Vagina (tissue), 2 donors: ENCODE data around the gene PAPSS1. TPM values are rescaled to one million over a fixed set of nuclear protein-coding genes. Genes with fewer than 3 reads are reported as not detected.

ENCODE experiments used
- DNase-seq, 2 donors: peaks; one replicate each; pipeline ENCODE4 v3.0.0-alpha.2; 2017; ENCODE audit errors: extremely low spot score in 2 of 2
- H3K27ac ChIP-seq: fragments of 200-600 bp; sonication (generic); one replicate; pipeline ENCODE4 v1.5.1; 2019
- H3K27me3 ChIP-seq: fragments of 200-600 bp; sonication (generic); one replicate; pipeline ENCODE4 v1.5.1; 2019
- H3K36me3 ChIP-seq, 2 donors: fragments of 200-600 bp; sonication (generic); one replicate each; pipeline ENCODE4 v1.5.1; 2017 to 2019
- H3K4me1 ChIP-seq: fragments of 200-600 bp; sonication (generic); one replicate; pipeline ENCODE4 v1.5.1; 2019
- H3K4me3 ChIP-seq, 2 donors: fragments of 200-600 bp; sonication (generic); 1 replicate in 1 of 2; 2 replicates in 1 of 2; pipeline ENCODE4 v1.5.1; 2016 to 2019
- H3K9me3 ChIP-seq: fragments of 200-600 bp; sonication (generic); one replicate; pipeline ENCODE4 v1.5.1; 2019
- CTCF ChIP-seq, 3 experiments: fragments of 450-650 bp in 2 of 3; fragments of 200-600 bp in 1 of 3; sonication (generic) in 1 of 3; IDR thresholded peaks; one replicate each; pipeline ENCODE4 v1.5.1; 2017 to 2019; ENCODE audit warnings: antibody characterized with exemption in 3 of 3, mild to moderate bottlenecking in 2 of 3, moderate library complexity in 2 of 3
- POLR2A ChIP-seq, 2 donors: fragments of 450-650 bp; IDR thresholded peaks; one replicate each; pipeline ENCODE4 v1.6.1; 2017; ENCODE audit warnings: antibody characterized with exemption in 2 of 2, mild to moderate bottlenecking in 2 of 2, moderate library complexity in 2 of 2
- POLR2AphosphoS5 ChIP-seq, 2 donors: sonication (generic); formaldehyde crosslinking; IDR thresholded peaks; one replicate each; pipeline ENCODE4 v1.9.0; 2017; ENCODE audit warnings: antibody characterized with exemption in 2 of 2, mild to moderate bottlenecking in 2 of 2, low read depth in 1 of 2; ENCODE audit not compliant: insufficient read depth in 1 of 2
- intact Hi-C: fragments of 100-400 bp; cut with DNase I; formaldehyde crosslinking; loops from one replicate; pipeline ENCODE4 v1.15.1; 2023
- total RNA-seq: library from RNA; depleted of rRNA; stranded (reverse); fragments of >200 nt; gene quantifications from one replicate; pipeline ENCODE4 v1.2.3, GENCODE V29; 2016

PAPSS1 gene
- total RNA-seq, 1 donor from 2014 or later = 27.5 TPM

DNA sequence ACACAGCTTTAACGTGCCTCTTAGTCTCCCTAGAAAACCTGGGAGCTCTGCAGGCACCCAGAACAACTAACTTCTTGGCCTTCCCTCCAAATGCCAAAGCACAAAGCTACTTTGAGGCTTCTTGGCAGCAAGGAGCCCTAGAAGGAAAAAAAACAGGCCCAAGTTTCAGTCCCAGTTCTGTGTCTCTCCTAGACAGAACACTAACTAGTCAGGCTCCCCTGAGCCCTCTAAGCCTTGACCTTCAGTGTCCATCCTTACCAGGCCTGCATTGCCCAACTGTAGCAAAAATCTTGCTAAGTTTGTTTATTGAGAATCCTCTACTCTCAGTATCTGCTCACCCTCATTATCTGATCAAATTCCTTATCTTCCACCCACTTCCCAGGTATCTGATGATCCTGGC, 79.2 kb downstream of the PAPSS1 start:
- Histone ChIP-seq H3K27ac (peak overlapping the region; percentile 20), H3K4me1 (peaks cover 18% of the 10 kb centered on the region), H3K27me3 (no peaks in the 10 kb centered on the region), H3K36me3 (peaks cover 0 to 12% of the 10 kb centered on the region in 2 donors), H3K9me3 (no peaks in the 10 kb centered on the region), H3K4me3 (no peak overlapping the region)
- DNase-seq = no peak
- TF ChIP-seq POLR2A (IDR thresholded peaks at IDR 0.05) = no peak
- TF ChIP-seq CTCF (IDR thresholded peaks at IDR 0.05) = no peak
- TF ChIP-seq POLR2AphosphoS5 (IDR thresholded peaks at IDR 0.05; ENCODE audit: insufficient read depth in 1 of 2, low read depth in 1 of 2) = no peak
- intact Hi-C loops = no loop called here

DNA sequence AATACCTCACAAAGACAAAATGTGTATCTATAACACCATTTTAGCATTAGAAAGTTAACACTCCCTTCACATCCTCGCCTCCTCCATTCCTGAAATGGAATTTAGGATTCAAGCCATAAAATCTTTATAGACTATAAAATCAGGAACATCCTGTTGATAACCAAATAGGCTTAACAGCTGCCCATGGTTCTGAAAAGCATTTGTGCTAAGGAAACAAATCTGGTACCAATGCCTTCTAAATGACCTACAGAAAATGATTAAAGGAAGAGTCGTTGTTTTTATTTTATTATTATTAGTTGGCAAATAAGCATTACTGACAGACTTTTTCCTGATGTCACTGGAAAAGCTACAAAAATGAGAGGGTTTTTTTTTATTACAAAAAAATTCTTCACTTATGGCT, 79.8 kb downstream of the PAPSS1 start:
- Histone ChIP-seq H3K9me3 (no peaks in the 10 kb centered on the region), H3K4me3 (no peak overlapping the region), H3K27ac (peak overlapping the region; percentile 20), H3K36me3 (peaks cover 0 to 12% of the 10 kb centered on the region in 2 donors), H3K27me3 (no peaks in the 10 kb centered on the region), H3K4me1 (peaks cover 18% of the 10 kb centered on the region)
- DNase-seq = no peak
- TF ChIP-seq POLR2AphosphoS5 (IDR thresholded peaks at IDR 0.05; ENCODE audit: insufficient read depth in 1 of 2, low read depth in 1 of 2) = no peak
- TF ChIP-seq CTCF (IDR thresholded peaks at IDR 0.05) = no peak
- no peak for TF ChIP-seq POLR2A (IDR thresholded peaks at IDR 0.05)
- intact Hi-C loops = no loop called here

GRCh38 chr4:107635735-107636134, 84.3 kb downstream of the PAPSS1 start:
- no peaks in the 10 kb centered on the region for H3K9me3 ChIP-seq
- no peak overlapping the region for H3K27ac ChIP-seq
- no peak for DNase-seq
- H3K36me3 ChIP-seq = no peaks in the 10 kb centered on the region
- intact Hi-C loops = no loop called here
- no peaks in the 10 kb centered on the region for H3K27me3 ChIP-seq
- H3K4me3 ChIP-seq = no peak overlapping the region
- no peak for TF ChIP-seq POLR2AphosphoS5 (IDR thresholded peaks at IDR 0.05; ENCODE audit: insufficient read depth in 1 of 2, low read depth in 1 of 2)
- no peak for TF ChIP-seq CTCF (IDR thresholded peaks at IDR 0.05)
- TF ChIP-seq POLR2A (IDR thresholded peaks at IDR 0.05) = no peak
- peaks cover 22% of the 10 kb centered on the region for H3K4me1 ChIP-seq

DNA sequence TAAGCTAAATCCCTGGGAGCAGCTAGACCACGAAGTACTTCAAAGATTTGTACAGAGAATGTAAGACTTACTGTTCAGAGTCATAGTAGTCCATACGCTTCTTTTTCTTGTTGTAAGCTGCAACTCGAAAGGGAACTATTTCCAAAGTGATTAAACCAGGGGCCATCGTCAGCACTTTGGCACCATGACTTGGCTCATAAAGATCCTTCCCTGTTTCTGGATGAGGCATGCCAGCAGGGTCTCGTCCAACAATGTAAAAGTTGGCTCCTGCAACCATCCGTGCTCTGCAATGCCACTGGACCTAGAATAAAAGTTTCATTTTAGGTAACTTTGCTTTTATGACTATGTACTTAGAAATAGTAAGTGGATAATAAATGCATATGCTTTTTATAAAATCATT, 88.5 kb downstream of the PAPSS1 start:
- no peak for DNase-seq
- TF ChIP-seq POLR2A (IDR thresholded peaks at IDR 0.05) = no peak
- TF ChIP-seq CTCF (IDR thresholded peaks at IDR 0.05) = no peak
- TF ChIP-seq POLR2AphosphoS5 (IDR thresholded peaks at IDR 0.05; ENCODE audit: insufficient read depth in 1 of 2, low read depth in 1 of 2) = no peak
- H3K27ac ChIP-seq = no peak overlapping the region

DNA sequence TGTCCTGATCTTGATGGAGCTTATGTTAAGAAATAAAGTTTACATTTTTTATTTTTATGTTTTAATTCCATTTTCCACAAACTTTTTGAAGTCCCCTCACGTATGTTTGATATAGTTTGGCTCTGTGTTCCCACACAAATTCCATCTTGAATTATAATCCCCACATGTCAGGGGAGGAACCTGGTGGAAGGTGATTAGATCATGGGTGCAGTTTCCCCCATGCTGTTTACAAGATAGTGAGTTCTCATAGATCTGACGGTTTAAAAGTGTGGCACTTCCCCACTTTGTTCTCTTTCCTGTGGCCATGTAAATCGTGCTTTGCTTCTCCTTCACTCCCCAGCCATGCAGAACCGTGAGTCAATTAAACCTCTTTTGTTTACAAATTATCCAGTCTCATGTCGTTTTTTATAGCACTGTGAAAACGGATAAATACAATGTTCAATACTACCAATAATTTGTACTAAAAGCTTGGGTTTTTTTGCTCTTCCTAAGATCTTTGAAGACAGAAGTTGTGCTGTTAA, 89.8 kb downstream of the PAPSS1 start:
- intact Hi-C loops = no loop called here
- peaks cover 26% of the 10 kb centered on the region for H3K4me1 ChIP-seq
- TF ChIP-seq CTCF (IDR thresholded peaks at IDR 0.05) (no peak), POLR2A (IDR thresholded peaks at IDR 0.05) (no peak), POLR2AphosphoS5 (IDR thresholded peaks at IDR 0.05; ENCODE audit: insufficient read depth in 1 of 2, low read depth in 1 of 2) (no peak)
- no peaks in the 10 kb centered on the region for H3K36me3 ChIP-seq
- H3K27me3 ChIP-seq = no peaks in the 10 kb centered on the region
- H3K9me3 ChIP-seq = no peaks in the 10 kb centered on the region
- no peak overlapping the region for H3K4me3 ChIP-seq
- no peak for DNase-seq
- no peak overlapping the region for H3K27ac ChIP-seq

More for the DNA sequence above, 88.5 kb downstream of the PAPSS1 start:
- H3K4me1 ChIP-seq = peaks cover 26% of the 10 kb centered on the region
- no peaks in the 10 kb centered on the region for H3K9me3 ChIP-seq
- no peaks in the 10 kb centered on the region for H3K27me3 ChIP-seq
- H3K36me3 ChIP-seq = no peaks in the 10 kb centered on the region
- intact Hi-C loops = no loop called here
- no peak overlapping the region for H3K4me3 ChIP-seq
